Parathyroid adenoma (tissue), 2 donors: ENCODE results near the gene SPEF2.

Experiments
- H2AFZ ChIP-seq: fragments of 300-600 bp; sonication (generic); one replicate; pipeline ENCODE4 v1.7.0; 2017; ENCODE audit warnings: antibody characterized with exemption, mild to moderate bottlenecking
- H3K27ac ChIP-seq: fragments of 300-600 bp; sonication (generic); one replicate; pipeline ENCODE4 v1.7.0; 2017
- H3K27me3 ChIP-seq: fragments of 300-600 bp; sonication (generic); one replicate; pipeline ENCODE4 v1.7.0; 2017; ENCODE audit warnings: low read length; ENCODE audit not compliant: control insufficient read depth, insufficient read depth
- H3K36me3 ChIP-seq: fragments of 300-600 bp; sonication (generic); one replicate; pipeline ENCODE4 v1.7.0; 2017; ENCODE audit warnings: low read length; ENCODE audit not compliant: control insufficient read depth, insufficient read depth
- H3K4me1 ChIP-seq: fragments of 300-600 bp; sonication (generic); one replicate; pipeline ENCODE4 v1.7.0; 2017; ENCODE audit warnings: control low read depth
- H3K4me2 ChIP-seq: fragments of 300-600 bp; sonication (generic); one replicate; pipeline ENCODE4 v1.7.0; 2017; ENCODE audit warnings: low read length
- H3K4me3 ChIP-seq: fragments of 300-600 bp; sonication (generic); one replicate; pipeline ENCODE4 v1.7.0; 2017; ENCODE audit warnings: low read depth, low read length
- H3K79me2 ChIP-seq: fragments of 300-600 bp; sonication (generic); one replicate; pipeline ENCODE4 v1.7.0; 2017; ENCODE audit warnings: control low read depth
- H3K9ac ChIP-seq: fragments of 300-600 bp; sonication (generic); one replicate; pipeline ENCODE4 v1.7.0; 2017; ENCODE audit warnings: mild to moderate bottlenecking
- H3K9me3 ChIP-seq: fragments of 300-600 bp; sonication (generic); one replicate; pipeline ENCODE4 v1.7.0; 2017; ENCODE audit warnings: low read length; ENCODE audit not compliant: control insufficient read depth
- CTCF ChIP-seq: fragments of 300-600 bp; sonication (generic); IDR thresholded peaks from one replicate; pipeline ENCODE4 v1.7.0; 2017; ENCODE audit warnings: antibody characterized with exemption, mild to moderate bottlenecking
- donor health status: primary hyperparathyroidism.

Gene SPEF2

GRCh38 chr5:35617435-35618303 is at the start of gene SPEF2:
SPEF2 (plus strand) TSS chr5:35617863; CDS start chr5:35617998, 135 bp downstream.
- peak within 1 kb of the TSS; percentile 71 for H3K27ac ChIP-seq
- peak; percentile 82 for TF ChIP-seq CTCF
- peak within 1 kb of the TSS; percentile 87 for H2AFZ ChIP-seq
- H3K36me3 ChIP-seq, result no peaks in the 10 kb centered on the region
- H3K4me2 ChIP-seq, result peak within 1 kb of the TSS; percentile 95
- H3K79me2 ChIP-seq, result peaks cover 4% of the 10 kb centered on the region
- H3K27me3 ChIP-seq, result no peaks in the 10 kb centered on the region
- H3K4me3 ChIP-seq, result peak within 1 kb of the TSS; percentile 82
- peak within 1 kb of the TSS; percentile 46 for H3K9ac ChIP-seq
- H3K4me1 ChIP-seq, result no peaks in the 10 kb centered on the region
- no peaks in the 10 kb centered on the region for H3K9me3 ChIP-seq

GRCh38 chr5:35575578-35575977 is 42.1 kb upstream of the SPEF2 start:
- Histone ChIP-seq H3K4me1 (no peaks in the 10 kb centered on the region), H3K36me3 (no peaks in the 10 kb centered on the region), H3K9ac (no peak overlapping the region), H2AFZ (no peak overlapping the region), H3K4me2 (no peak overlapping the region), H3K27ac (no peak overlapping the region), H3K79me2 (no peaks in the 10 kb centered on the region), H3K9me3 (no peaks in the 10 kb centered on the region), H3K4me3 (no peak overlapping the region), H3K27me3 (no peaks in the 10 kb centered on the region)
- TF ChIP-seq CTCF, result no peak

- H3K4me2 ChIP-seq, result no peak overlapping the region
- no peaks in the 10 kb centered on the region for H3K79me2 ChIP-seq
- H3K27ac ChIP-seq, result no peak overlapping the region
- no peaks in the 10 kb centered on the region for H3K9me3 ChIP-seq
- H2AFZ ChIP-seq, result no peak overlapping the region
- H3K36me3 ChIP-seq, result no peaks in the 10 kb centered on the region
- no peaks in the 10 kb centered on the region for H3K27me3 ChIP-seq
- no peak overlapping the region for H3K9ac ChIP-seq
- no peaks in the 10 kb centered on the region for H3K4me1 ChIP-seq
- TF ChIP-seq CTCF, result no peak
- no peak overlapping the region for H3K4me3 ChIP-seq
Observed at GRCh38 chr5:35587419-35587818, 30.2 kb upstream of the SPEF2 start.

- no peaks in the 10 kb centered on the region for H3K9me3 ChIP-seq
- no peaks in the 10 kb centered on the region for H3K4me1 ChIP-seq
- H2AFZ ChIP-seq, result no peak overlapping the region
- H3K9ac ChIP-seq, result no peak overlapping the region
- no peak for TF ChIP-seq CTCF
- no peaks in the 10 kb centered on the region for H3K36me3 ChIP-seq
- H3K27ac ChIP-seq, result no peak overlapping the region
- no peak overlapping the region for H3K4me2 ChIP-seq
- H3K27me3 ChIP-seq, result no peaks in the 10 kb centered on the region
- H3K79me2 ChIP-seq, result no peaks in the 10 kb centered on the region
- no peak overlapping the region for H3K4me3 ChIP-seq
Observed at GRCh38 chr5:35593338-35593737, 24.3 kb upstream of the SPEF2 start.
